Panc1 (cell line): ENCODE measurements around the gene FAM120B. TPM values are rescaled to one million over a fixed set of nuclear protein-coding genes. Genes with fewer than 3 reads are reported as not detected.

Experiments used
- ATAC-seq: fragments of 200-7000 bp; cut with Tn5 transposase; 2 replicates; pipeline ENCODE4 v1.9.1; 2020; ENCODE audit warnings: mild to moderate bottlenecking, moderate library complexity
- BruUV-seq: library from RNA; stranded (reverse); fragments of 400-500 nt; replicated peaks from 2 replicates; lab custom pipeline; 2021; lab: Mats Ljungman, UMichigan
- CTCF ChIA-PET: fragments of 300-600 bp; sonication (Branson Sonifier 250); formaldehyde crosslinking; loops from one replicate; lab custom pipeline; 2022; ENCODE audit warnings: antibody characterized with exemption; lab: Charles Lee
- POLR2A ChIA-PET: fragments of 300-600 bp; sonication (Branson Sonifier 250); formaldehyde crosslinking; loops from one replicate; lab custom pipeline; 2022; ENCODE audit warnings: antibody characterized with exemption; lab: Charles Lee
- DNase-seq: peaks from one replicate; pipeline ENCODE4 v3.0.0-alpha.2; 2010; ENCODE audit warnings: low read depth, low spot score
- H3K27ac ChIP-seq: 2 replicates; pipeline ENCODE4 v1.5.1; 2011; ENCODE audit warnings: mild to moderate bottlenecking, low read length, inconsistent platforms
- H3K27me3 ChIP-seq: fragments of 200-500 bp; sonication (Bioruptor generic); 2 replicates; pipeline ENCODE4 v1.6.0; 2014; ENCODE audit warnings: low read length, inconsistent platforms; ENCODE audit not compliant: control insufficient read depth, insufficient read depth
- H3K36me3 ChIP-seq: fragments of 200-500 bp; sonication (Bioruptor generic); 2 replicates; pipeline ENCODE4 v1.5.1; 2014; ENCODE audit warnings: inconsistent platforms, mild to moderate bottlenecking, low read length, moderate library complexity; ENCODE audit not compliant: control insufficient read depth, insufficient read depth
- H3K4me1 ChIP-seq: 2 replicates; pipeline ENCODE4 v1.5.1; 2011; ENCODE audit warnings: inconsistent platforms, mild to moderate bottlenecking, low read length, moderate library complexity; ENCODE audit not compliant: control insufficient read depth, insufficient read depth
- H3K4me3 ChIP-seq, 2 experiments: 2 replicates each; pipeline ENCODE4 v1.5.1; 2011 to 2012; ENCODE audit warnings: low read depth in 2 of 2, low read length in 2 of 2, mild to moderate bottlenecking in 2 of 2, inconsistent platforms in 1 of 2, moderate library complexity in 1 of 2
- H3K9me3 ChIP-seq: fragments of 200-500 bp; sonication (Bioruptor generic); 2 replicates; pipeline ENCODE4 v1.5.1; 2014; ENCODE audit warnings: low read depth, mild to moderate bottlenecking, inconsistent platforms, low read length, moderate library complexity; ENCODE audit not compliant: control insufficient read depth, insufficient read depth
- CTCF ChIP-seq: fragments of 450-650 bp; IDR thresholded peaks from 2 replicates; pipeline ENCODE4 v1.5.1; 2017; ENCODE audit warnings: mild to moderate bottlenecking
- POLR2AphosphoS5 ChIP-seq: IDR thresholded peaks from 2 replicates; pipeline ENCODE4 v1.6.1; 2012; ENCODE audit warnings: mild to moderate bottlenecking, low read depth, low read length, moderate library complexity
- SIN3A ChIP-seq: IDR thresholded peaks from 2 replicates; pipeline ENCODE4 v1.6.1; 2012; ENCODE audit warnings: low read depth, mild to moderate bottlenecking, low read length, moderate library complexity, borderline replicate concordance; ENCODE audit not compliant: insufficient read depth
- TCF7L2 ChIP-seq: IDR thresholded peaks from 2 replicates; pipeline ENCODE4 v1.6.1; 2011; ENCODE audit warnings: mild to moderate bottlenecking, low read depth, low read length, inconsistent platforms
- in situ Hi-C: cut with HindIII; loops from 2 replicates; pipeline ENCODE4 v1.10.0; 2016; ENCODE audit warnings: low sequenced_read_pairs, low pct_unique_long_range_greater_than_20kb
- intact Hi-C: fragments of 100-400 bp; cut with micrococcal nuclease; formaldehyde crosslinking; loops from one replicate; pipeline ENCODE4 v1.10.0; 2022; ENCODE audit not compliant: unreplicated experiment
- total RNA-seq: library from RNA; stranded (reverse); gene quantifications from one replicate; pipeline ENCODE4 v1.2.1, GENCODE V29; 2021; ENCODE audit not compliant: unreplicated experiment
- TF ChIP-seq, protein P1 (sequence below), 2 experiments: IDR thresholded peaks; 2 replicates each; pipeline ENCODE4 v1.6.1; 2011 to 2012; ENCODE audit warnings: low read depth in 2 of 2, control low read depth in 1 of 2, low read length in 1 of 2, mild to moderate bottlenecking in 1 of 2, moderate library complexity in 1 of 2; ENCODE audit not compliant: insufficient read depth in 1 of 2

The FAM120B gene
- total RNA-seq, 1 experiment from 2014 or later = 38.0 TPM

GRCh38 chr6:170369403-170369802 is 62.8 kb downstream of the FAM120B start:
- CTCF ChIA-PET = no interaction called here
- in situ Hi-C loops (no loop called here), intact Hi-C loops (no loop called here)
- DNase-seq (no peak), ATAC-seq (no peak)
- TF ChIP-seq SIN3A = no peak
- H3K4me1 ChIP-seq = no peaks in the 10 kb centered on the region
- peaks cover 4% of the 10 kb centered on the region; the same call in 1 of the 2 replicates for H3K36me3 ChIP-seq
- no TSS peak for BruUV-seq
- H3K4me3 ChIP-seq = no peak overlapping the region
- H3K9me3 ChIP-seq = no peaks in the 10 kb centered on the region
- H3K27me3 ChIP-seq = no peaks in the 10 kb centered on the region
- POLR2A ChIA-PET = interaction anchor here (0.6 kb wide), 1 partner anchor 31 kb away, joined by 4 read pairs; no protein-coding TSS in a partner anchor
- H3K27ac ChIP-seq = no peak overlapping the region

DNA sequence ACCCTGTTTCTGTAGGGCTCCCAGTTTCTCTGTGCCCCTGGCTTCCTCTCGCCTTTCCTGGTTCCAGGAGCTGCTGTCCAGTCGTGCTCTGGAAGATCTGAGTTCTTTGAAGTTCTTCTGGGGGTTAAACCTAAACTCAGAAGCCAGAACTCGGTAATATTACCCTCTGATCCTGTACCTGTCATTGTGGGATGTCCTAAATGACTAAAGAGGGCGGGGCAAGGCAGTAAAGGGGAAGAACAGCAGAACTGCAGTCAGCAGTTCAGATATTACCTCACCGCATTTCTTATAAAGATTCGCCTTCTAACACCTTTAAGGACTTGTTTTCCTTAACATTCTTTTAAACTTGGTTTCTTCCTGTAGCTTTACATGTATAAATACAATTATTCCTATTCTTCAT is 63.9 kb downstream of the FAM120B start:
- Histone ChIP-seq H3K36me3 (peaks cover 4% of the 10 kb centered on the region; the same call in 1 of the 2 replicates), H3K27me3 (no peaks in the 10 kb centered on the region), H3K4me3 (no peak overlapping the region), H3K4me1 (no peaks in the 10 kb centered on the region), H3K9me3 (no peaks in the 10 kb centered on the region), H3K27ac (no peak overlapping the region)
- ChIA-PET POLR2A (no interaction called here), CTCF (no interaction called here)
- no peak for ATAC-seq
- in situ Hi-C loops = no loop called here
- BruUV-seq = no TSS peak
- TF ChIP-seq, protein P1, sequence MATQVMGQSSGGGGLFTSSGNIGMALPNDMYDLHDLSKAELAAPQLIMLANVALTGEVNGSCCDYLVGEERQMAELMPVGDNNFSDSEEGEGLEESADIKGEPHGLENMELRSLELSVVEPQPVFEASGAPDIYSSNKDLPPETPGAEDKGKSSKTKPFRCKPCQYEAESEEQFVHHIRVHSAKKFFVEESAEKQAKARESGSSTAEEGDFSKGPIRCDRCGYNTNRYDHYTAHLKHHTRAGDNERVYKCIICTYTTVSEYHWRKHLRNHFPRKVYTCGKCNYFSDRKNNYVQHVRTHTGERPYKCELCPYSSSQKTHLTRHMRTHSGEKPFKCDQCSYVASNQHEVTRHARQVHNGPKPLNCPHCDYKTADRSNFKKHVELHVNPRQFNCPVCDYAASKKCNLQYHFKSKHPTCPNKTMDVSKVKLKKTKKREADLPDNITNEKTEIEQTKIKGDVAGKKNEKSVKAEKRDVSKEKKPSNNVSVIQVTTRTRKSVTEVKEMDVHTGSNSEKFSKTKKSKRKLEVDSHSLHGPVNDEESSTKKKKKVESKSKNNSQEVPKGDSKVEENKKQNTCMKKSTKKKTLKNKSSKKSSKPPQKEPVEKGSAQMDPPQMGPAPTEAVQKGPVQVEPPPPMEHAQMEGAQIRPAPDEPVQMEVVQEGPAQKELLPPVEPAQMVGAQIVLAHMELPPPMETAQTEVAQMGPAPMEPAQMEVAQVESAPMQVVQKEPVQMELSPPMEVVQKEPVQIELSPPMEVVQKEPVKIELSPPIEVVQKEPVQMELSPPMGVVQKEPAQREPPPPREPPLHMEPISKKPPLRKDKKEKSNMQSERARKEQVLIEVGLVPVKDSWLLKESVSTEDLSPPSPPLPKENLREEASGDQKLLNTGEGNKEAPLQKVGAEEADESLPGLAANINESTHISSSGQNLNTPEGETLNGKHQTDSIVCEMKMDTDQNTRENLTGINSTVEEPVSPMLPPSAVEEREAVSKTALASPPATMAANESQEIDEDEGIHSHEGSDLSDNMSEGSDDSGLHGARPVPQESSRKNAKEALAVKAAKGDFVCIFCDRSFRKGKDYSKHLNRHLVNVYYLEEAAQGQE (IDR thresholded peaks at IDR 0.05; ENCODE audit: insufficient read depth in 1 of 2, low read depth in 2 of 2, low read length in 1 of 2) = no peak
- no peak for TF ChIP-seq CTCF
- TF ChIP-seq SIN3A = no peak
- intact Hi-C loops = no loop called here
- no peak for DNase-seq

DNA sequence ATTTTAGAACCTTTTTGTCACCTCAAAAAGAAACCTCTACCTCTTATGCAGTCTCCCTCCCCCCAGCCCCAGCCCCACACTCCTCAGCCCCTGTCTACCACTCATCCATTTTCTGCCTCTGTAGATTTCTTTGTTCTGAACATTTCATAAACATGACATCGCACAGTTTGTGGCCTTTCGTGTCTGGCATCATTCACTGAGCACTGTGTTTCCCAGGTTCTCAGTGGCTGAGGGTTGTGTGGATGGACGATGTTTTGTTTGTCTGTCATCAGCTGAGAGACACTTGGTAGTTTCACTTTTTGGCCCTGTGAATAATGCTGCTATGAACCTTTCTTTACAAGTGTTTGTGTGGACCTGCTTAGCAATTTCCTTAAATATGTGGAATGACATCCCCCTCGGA is 64.5 kb downstream of the FAM120B start:
- Histone ChIP-seq H3K4me3 (no peak overlapping the region), H3K9me3 (no peaks in the 10 kb centered on the region), H3K27me3 (no peaks in the 10 kb centered on the region), H3K4me1 (no peaks in the 10 kb centered on the region), H3K27ac (no peak overlapping the region), H3K36me3 (peaks cover 4% of the 10 kb centered on the region; the same call in 1 of the 2 replicates)
- TF ChIP-seq SIN3A (no peak), CTCF (no peak), TCF7L2 (no peak), POLR2AphosphoS5 (no peak)
- TF ChIP-seq, protein P1 (IDR thresholded peaks at IDR 0.05; ENCODE audit: insufficient read depth in 1 of 2, low read depth in 2 of 2, low read length in 1 of 2) = no peak
- POLR2A ChIA-PET = no interaction called here
- DNase-seq (no peak), ATAC-seq (no peak)
- intact Hi-C loops (no loop called here), in situ Hi-C loops (no loop called here)
- CTCF ChIA-PET = no interaction called here
- BruUV-seq = no TSS peak
